NB4 (cell line): ENCODE results near the gene ENDOU.

Experiments
- MYC ChIP-seq: IDR thresholded peaks from 2 replicates; pipeline ENCODE4 v1.6.1; 2011; ENCODE audit warnings: low read depth, low read length
- POLR2A ChIP-seq: IDR thresholded peaks from 2 replicates; pipeline ENCODE4 v1.6.1; 2011; ENCODE audit warnings: mild to moderate bottlenecking; ENCODE audit not compliant: insufficient read length; ENCODE audit errors: extremely low read depth
- TF ChIP-seq, protein P1 (sequence below): IDR thresholded peaks from one replicate; pipeline ENCODE4 v1.5.1; 2012; ENCODE audit warnings: low read depth, low read length
- TF ChIP-seq, protein P2 (sequence below): IDR thresholded peaks from 2 replicates; pipeline ENCODE4 v1.6.1; 2011; ENCODE audit warnings: low read depth, low read length

DNA sequence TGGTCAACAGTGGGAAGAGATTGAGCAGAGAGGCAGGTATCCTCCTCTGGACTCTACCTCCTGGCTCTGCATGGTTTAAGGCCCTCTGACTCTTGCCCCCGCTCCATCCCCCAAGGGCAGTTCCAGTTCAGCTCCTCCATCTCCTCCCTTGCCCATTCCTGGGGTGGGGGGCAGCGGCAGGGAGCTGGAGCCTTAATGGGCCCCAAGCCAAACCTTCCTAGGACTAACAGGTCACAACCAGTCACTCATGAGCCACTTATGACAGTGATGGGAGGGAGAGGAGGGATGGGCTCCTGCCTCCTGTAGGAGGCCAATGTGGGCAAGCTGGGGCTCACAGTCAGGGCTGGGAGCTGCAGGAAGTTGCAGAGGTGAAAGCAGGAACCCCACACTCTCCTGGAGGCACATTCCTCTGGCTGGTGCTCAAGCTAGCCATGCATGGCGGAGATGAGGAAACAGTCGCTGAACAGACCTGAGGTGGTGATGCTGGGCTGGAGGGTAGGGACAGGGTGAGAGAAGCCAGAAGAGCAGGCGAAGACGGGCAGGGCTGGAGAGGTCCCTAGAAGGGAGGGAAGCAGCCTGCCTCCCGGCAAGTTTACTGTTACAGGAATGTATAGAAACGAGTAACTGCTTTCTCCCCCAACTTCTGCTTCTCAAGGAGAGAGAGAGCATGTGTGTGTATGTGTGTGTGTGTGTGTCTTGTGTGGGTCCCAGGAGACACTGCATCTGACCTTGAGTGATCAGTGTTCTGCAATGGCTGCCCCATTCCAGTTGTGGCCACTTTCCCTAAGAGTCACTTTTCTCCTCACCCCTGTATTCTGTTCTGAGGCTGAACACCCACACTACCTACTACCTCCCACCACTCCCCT is 38.4 kb upstream of the ENDOU start:
- TF ChIP-seq, protein P1, sequence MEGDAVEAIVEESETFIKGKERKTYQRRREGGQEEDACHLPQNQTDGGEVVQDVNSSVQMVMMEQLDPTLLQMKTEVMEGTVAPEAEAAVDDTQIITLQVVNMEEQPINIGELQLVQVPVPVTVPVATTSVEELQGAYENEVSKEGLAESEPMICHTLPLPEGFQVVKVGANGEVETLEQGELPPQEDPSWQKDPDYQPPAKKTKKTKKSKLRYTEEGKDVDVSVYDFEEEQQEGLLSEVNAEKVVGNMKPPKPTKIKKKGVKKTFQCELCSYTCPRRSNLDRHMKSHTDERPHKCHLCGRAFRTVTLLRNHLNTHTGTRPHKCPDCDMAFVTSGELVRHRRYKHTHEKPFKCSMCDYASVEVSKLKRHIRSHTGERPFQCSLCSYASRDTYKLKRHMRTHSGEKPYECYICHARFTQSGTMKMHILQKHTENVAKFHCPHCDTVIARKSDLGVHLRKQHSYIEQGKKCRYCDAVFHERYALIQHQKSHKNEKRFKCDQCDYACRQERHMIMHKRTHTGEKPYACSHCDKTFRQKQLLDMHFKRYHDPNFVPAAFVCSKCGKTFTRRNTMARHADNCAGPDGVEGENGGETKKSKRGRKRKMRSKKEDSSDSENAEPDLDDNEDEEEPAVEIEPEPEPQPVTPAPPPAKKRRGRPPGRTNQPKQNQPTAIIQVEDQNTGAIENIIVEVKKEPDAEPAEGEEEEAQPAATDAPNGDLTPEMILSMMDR, result no peak
- TF ChIP-seq POLR2A (no peak), MYC (peak; percentile 49; the same call in 1 of the 2 replicates)
- TF ChIP-seq, protein P2, sequence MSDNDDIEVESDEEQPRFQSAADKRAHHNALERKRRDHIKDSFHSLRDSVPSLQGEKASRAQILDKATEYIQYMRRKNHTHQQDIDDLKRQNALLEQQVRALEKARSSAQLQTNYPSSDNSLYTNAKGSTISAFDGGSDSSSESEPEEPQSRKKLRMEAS, result no peak
